ENCODE measurements around the gene SFSWAP. TPM values are rescaled to one million over a fixed set of nuclear protein-coding genes. Genes with fewer than 3 reads are reported as not detected.
"Not testable (repeated sequence)": the region's sequence is repeated elsewhere in the genome, so short reads cannot be mapped to it uniquely, and the experiment has no call there.

The SFSWAP gene
- total RNA-seq, 4 donors from 2014 or later: 12.8 to 39.5 (median 25.9) TPM

GRCh38 chr12:131740626-131741025 is 29.7 kb downstream of the SFSWAP start:
- H3K4me3 ChIP-seq: no peak overlapping the region
- WGBS, 2 donors: 90 to 93% methylated on average over 1 to 2 of the region's 2 CpGs
- H3K36me3 ChIP-seq: peaks cover 9 to 72% (median 26%) of the 10 kb centered on the region in 3 donors
- no peak overlapping the region for H3K27ac ChIP-seq
- TF ChIP-seq POLR2A (IDR thresholded peaks at IDR 0.05) (no peak), CTCF (IDR thresholded peaks at IDR 0.05) (no peak)
- no peaks in the 10 kb centered on the region for H3K27me3 ChIP-seq
- peaks cover 0 to 18% (median 5%) of the 10 kb centered on the region in 3 donors for H3K9me3 ChIP-seq
- H3K4me1 ChIP-seq: peaks cover 0 to 13% (median 0%) of the 10 kb centered on the region in 3 donors
- no peak for DNase-seq
- intact Hi-C loops (cut with DNase I): no loop called here

GRCh38 chr12:131742761-131743160 is 31.9 kb downstream of the SFSWAP start:
- intact Hi-C loops (cut with DNase I); H3K4me1 ChIP-seq; H3K27me3 ChIP-seq; H3K4me3 ChIP-seq; H3K27ac ChIP-seq; DNase-seq: not testable (repeated sequence)
- 89 to 94% methylated on average over 3 of the region's 3 CpGs for WGBS, 2 donors
- Histone ChIP-seq H3K9me3 (peaks cover 0 to 18% (median 5%) of the 10 kb centered on the region in 3 donors), H3K36me3 (peaks cover 9 to 88% (median 30%) of the 10 kb centered on the region in 3 donors)

GRCh38 chr12:131743410-131743809 is 32.5 kb downstream of the SFSWAP start:
- H3K4me3 ChIP-seq; DNase-seq; H3K27me3 ChIP-seq; intact Hi-C loops (cut with DNase I); H3K27ac ChIP-seq; H3K4me1 ChIP-seq: not testable (repeated sequence)
- whole genome bisulfite sequencing, 2 donors: 97 to 100% methylated on average over 2 to 8 of the region's 8 CpGs
- Histone ChIP-seq H3K9me3 (peaks cover 0 to 18% (median 5%) of the 10 kb centered on the region in 3 donors), H3K36me3 (peaks cover 9 to 95% (median 34%) of the 10 kb centered on the region in 3 donors)

- H3K4me1 ChIP-seq; H3K27me3 ChIP-seq; H3K27ac ChIP-seq; intact Hi-C loops (cut with DNase I); H3K4me3 ChIP-seq; DNase-seq: not testable (repeated sequence)
- 100% methylated on average over 4 of the region's 4 CpGs for WGBS, 2 donors
- Histone ChIP-seq H3K36me3 (peaks cover 9 to 98% (median 36%) of the 10 kb centered on the region in 3 donors), H3K9me3 (peaks cover 0 to 18% (median 5%) of the 10 kb centered on the region in 3 donors)
These were observed 33.0 kb downstream of the SFSWAP start for GRCh38 chr12:131743880-131744279.

GRCh38 chr12:131744675-131745074 is 33.8 kb downstream of the SFSWAP start:
- H3K4me1 ChIP-seq; H3K27me3 ChIP-seq; H3K27ac ChIP-seq; intact Hi-C loops (cut with DNase I); DNase-seq; H3K4me3 ChIP-seq: not testable (repeated sequence)
- WGBS, 2 donors: 71 to 100% methylated on average over 1 of the region's 1 CpG
- Histone ChIP-seq H3K9me3 (peaks cover 0 to 18% (median 5%) of the 10 kb centered on the region in 3 donors), H3K36me3 (peaks cover 9 to 99% (median 36%) of the 10 kb centered on the region in 3 donors)

GRCh38 chr12:131745706-131746105 is 34.8 kb downstream of the SFSWAP start:
- Histone ChIP-seq H3K4me1 (no peaks in the 10 kb centered on the region), H3K27ac (no peak overlapping the region), H3K27me3 (no peaks in the 10 kb centered on the region), H3K36me3 (peaks cover 9 to 99% (median 36%) of the 10 kb centered on the region in 3 donors), H3K9me3 (peaks cover 0 to 18% (median 5%) of the 10 kb centered on the region in 3 donors), H3K4me3 (no peak overlapping the region)
- TF ChIP-seq CTCF (IDR thresholded peaks at IDR 0.05) (no peak), POLR2A (IDR thresholded peaks at IDR 0.05) (no peak)
- intact Hi-C loops (cut with DNase I): no loop called here
- WGBS, 2 donors: 84 to 90% methylated on average over 7 of the region's 7 CpGs
- no peak for DNase-seq

GRCh38 chr12:131747276-131748177 is 36.6 kb downstream of the SFSWAP start:
- WGBS, 2 donors: 85 to 86% methylated on average over 9 to 12 of the region's 12 CpGs
- H3K36me3 ChIP-seq: peaks cover 9 to 100% (median 26%) of the 10 kb centered on the region in 3 donors
- no peak overlapping the region for H3K27ac ChIP-seq
- no peaks in the 10 kb centered on the region for H3K27me3 ChIP-seq
- H3K4me3 ChIP-seq: no peak overlapping the region
- TF ChIP-seq CTCF (IDR thresholded peaks at IDR 0.05) (no peak), POLR2A (IDR thresholded peaks at IDR 0.05) (no peak)
- peaks cover 0 to 18% (median 5%) of the 10 kb centered on the region in 3 donors for H3K9me3 ChIP-seq
- intact Hi-C loops (cut with DNase I): no loop called here
- DNase-seq: no peak
- no peaks in the 10 kb centered on the region for H3K4me1 ChIP-seq
